SK-N-SH treated with all-trans-retinoic acid at 6 μM for 48 hours (cell line): ENCODE data around the gene TRPV3.

Source experiments
- ATAC-seq: fragments of 200-7000 bp; cut with Tn5 transposase; 3 replicates; pipeline ENCODE4 v1.9.1; 2020; ENCODE audit warnings: mild to moderate bottlenecking, moderate library complexity
- ARNTL ChIP-seq: fragments of 450-650 bp; formaldehyde crosslinking; IDR thresholded peaks from 2 replicates; pipeline ENCODE4 v1.5.0; 2020; ENCODE audit warnings: low read depth, mild to moderate bottlenecking, moderate library complexity, borderline replicate concordance
- BACH2 ChIP-seq: fragments of 250-450 bp; sonication (Bioruptor Pico); IDR thresholded peaks from 2 replicates; pipeline ENCODE4 v1.9.0; 2021; ENCODE audit warnings: mild to moderate bottlenecking, borderline replicate concordance
- CREB5 ChIP-seq: fragments of 250-450 bp; sonication (Bioruptor Pico); IDR thresholded peaks from 2 replicates; pipeline ENCODE4 v1.5.1; 2020; ENCODE audit warnings: low read depth, mild to moderate bottlenecking, moderate library complexity
- CSDC2 ChIP-seq: fragments of 250-450 bp; sonication (Bioruptor Pico); IDR thresholded peaks from 2 replicates; pipeline ENCODE4 v1.5.0; 2020; ENCODE audit warnings: mild to moderate bottlenecking, moderate library complexity
- CSRNP3 ChIP-seq: fragments of 250-450 bp; sonication (Bioruptor Pico); IDR thresholded peaks from 2 replicates; pipeline ENCODE4 v1.5.1; 2021; ENCODE audit warnings: mild to moderate bottlenecking, moderate library complexity
- ESRRG ChIP-seq: fragments of 250-450 bp; sonication (Bioruptor Pico); IDR thresholded peaks from 2 replicates; pipeline ENCODE4 v1.6.1; 2021; ENCODE audit warnings: mild to moderate bottlenecking
- GLIS3 ChIP-seq: fragments of 250-450 bp; sonication (Bioruptor Pico); IDR thresholded peaks from 2 replicates; pipeline ENCODE4 v1.5.0; 2020; ENCODE audit warnings: mild to moderate bottlenecking, moderate library complexity
- OSR1 ChIP-seq: fragments of 250-450 bp; sonication (Bioruptor Pico); IDR thresholded peaks from 2 replicates; pipeline ENCODE4 v1.8.0; 2022; ENCODE audit warnings: moderate library complexity, mild to moderate bottlenecking, inconsistent platforms
- PATZ1 ChIP-seq: fragments of 250-450 bp; sonication (Bioruptor Pico); IDR thresholded peaks from 2 replicates; pipeline ENCODE4 v1.8.0; 2020; ENCODE audit warnings: mild to moderate bottlenecking, moderate library complexity, borderline replicate concordance
- POU6F1 ChIP-seq: fragments of 250-450 bp; sonication (Bioruptor Pico); IDR thresholded peaks from 2 replicates; pipeline ENCODE4 v1.8.0; 2021; ENCODE audit warnings: low read depth, mild to moderate bottlenecking, moderate library complexity, borderline replicate concordance
- PPARA ChIP-seq: fragments of 250-450 bp; sonication (Bioruptor Pico); IDR thresholded peaks from 2 replicates; pipeline ENCODE4 v1.5.0; 2020; ENCODE audit warnings: mild to moderate bottlenecking, borderline replicate concordance
- RARB ChIP-seq: fragments of 250-450 bp; sonication (Bioruptor Pico); IDR thresholded peaks from 2 replicates; pipeline ENCODE4 v1.8.0; 2021; ENCODE audit warnings: mild to moderate bottlenecking, moderate library complexity
- SNAI2 ChIP-seq: fragments of 250-450 bp; sonication (Bioruptor Pico); IDR thresholded peaks from 2 replicates; pipeline ENCODE4 v1.5.0; 2020; ENCODE audit warnings: mild to moderate bottlenecking, moderate library complexity
- TCF4 ChIP-seq: fragments of 250-450 bp; sonication (Bioruptor Pico); IDR thresholded peaks from 2 replicates; pipeline ENCODE4 v1.8.0; 2021; ENCODE audit warnings: mild to moderate bottlenecking, moderate library complexity, borderline replicate concordance
- TOX ChIP-seq: fragments of 250-450 bp; sonication (Bioruptor Pico); IDR thresholded peaks from 2 replicates; pipeline ENCODE4 v1.8.0; 2021; ENCODE audit warnings: mild to moderate bottlenecking, moderate library complexity, borderline replicate concordance
- TSHZ2 ChIP-seq: fragments of 250-450 bp; sonication (Bioruptor Pico); IDR thresholded peaks from 2 replicates; pipeline ENCODE4 v1.5.0; 2020; ENCODE audit warnings: mild to moderate bottlenecking, moderate library complexity
- ZC3H10 ChIP-seq: fragments of 250-450 bp; sonication (Bioruptor Pico); IDR thresholded peaks from 2 replicates; pipeline ENCODE4 v1.5.1; 2021; ENCODE audit warnings: mild to moderate bottlenecking, moderate library complexity
- ZFP3 ChIP-seq: fragments of 250-450 bp; sonication (Bioruptor Pico); IDR thresholded peaks from 2 replicates; pipeline ENCODE4 v1.5.0; 2020; ENCODE audit warnings: mild to moderate bottlenecking, moderate library complexity
- ZNF565 ChIP-seq: fragments of 450-650 bp; formaldehyde crosslinking; conservative IDR thresholded peaks from 2 replicates; pipeline ENCODE4 v1.5.0; 2020; ENCODE audit warnings: low read depth, mild to moderate bottlenecking, moderate library complexity
- ZNF70 ChIP-seq: fragments of 450-650 bp; formaldehyde crosslinking; IDR thresholded peaks from 2 replicates; pipeline ENCODE4 v1.5.0; 2020; ENCODE audit warnings: mild to moderate bottlenecking, moderate library complexity

TRPV3 gene

GRCh38 chr17:3531266-3532101 is 26.1 kb downstream of the TRPV3 start:
- TF ChIP-seq PPARA: no peak
- no peak for TF ChIP-seq ZC3H10 (CRISPR knock-in tag)
- TF ChIP-seq ARNTL (CRISPR knock-in tag): no peak
- no peak for TF ChIP-seq TOX (CRISPR knock-in tag)
- no peak for TF ChIP-seq ZNF70 (CRISPR knock-in tag)
- TF ChIP-seq PATZ1 (CRISPR knock-in tag): no peak
- no peak for TF ChIP-seq CSRNP3 (CRISPR knock-in tag)
- no peak for TF ChIP-seq OSR1
- no peak for TF ChIP-seq POU6F1
- no peak for TF ChIP-seq CREB5 (CRISPR knock-in tag)
- no peak for TF ChIP-seq ZFP3
- TF ChIP-seq TSHZ2 (CRISPR knock-in tag): no peak
- TF ChIP-seq TCF4 (CRISPR knock-in tag): no peak
- TF ChIP-seq RARB (CRISPR knock-in tag): no peak
- no peak for TF ChIP-seq CSDC2 (CRISPR knock-in tag)
- ATAC-seq: no peak

- no peak for ATAC-seq
- no peak for TF ChIP-seq CSDC2 (CRISPR knock-in tag)
- TF ChIP-seq SNAI2 (CRISPR knock-in tag): no peak
- TF ChIP-seq PPARA: no peak
- no peak for TF ChIP-seq TCF4 (CRISPR knock-in tag)
- TF ChIP-seq ZNF70 (CRISPR knock-in tag): no peak
- no peak for TF ChIP-seq BACH2 (CRISPR knock-in tag)
- TF ChIP-seq ZNF565: no peak
- TF ChIP-seq PATZ1 (CRISPR knock-in tag): no peak
- no peak for TF ChIP-seq RARB (CRISPR knock-in tag)
- TF ChIP-seq GLIS3 (CRISPR knock-in tag): no peak
- no peak for TF ChIP-seq ESRRG
- no peak for TF ChIP-seq OSR1
- no peak for TF ChIP-seq CSRNP3 (CRISPR knock-in tag)
- no peak for TF ChIP-seq CREB5 (CRISPR knock-in tag)
Measured at GRCh38 chr17:3529817-3530741, 27.5 kb downstream of the TRPV3 start.
